C4-2B (cell line): ENCODE results near the gene LCN10.

Experiments
- CTCF ChIP-seq: fragments of 450-650 bp; conservative IDR thresholded peaks from 2 replicates; pipeline ENCODE4 v1.5.1; 2017; ENCODE audit warnings: mild to moderate bottlenecking
- ZFX ChIP-seq: fragments of 450-650 bp; IDR thresholded peaks from 2 replicates; pipeline ENCODE4 v1.6.1; 2017

- TF ChIP-seq CTCF (no peak), ZFX (no peak)
Measured at GRCh38 chr9:136723362-136723976, 19.3 kb downstream of the LCN10 start.
